Osteoblast (primary cell): Measurements from ENCODE around the gene RET. TPM values are rescaled to one million over a fixed set of nuclear protein-coding genes. Genes with fewer than 3 reads are reported as not detected.

ENCODE experiments used
- DNase-seq: peaks from one replicate; pipeline ENCODE4 v3.0.0; 2011; ENCODE audit warnings: low spot score, mixed read lengths; ENCODE audit not compliant: insufficient read length; ENCODE audit errors: missing footprints
- H2AFZ ChIP-seq: 2 replicates; pipeline ENCODE4 v1.6.0; 2011; ENCODE audit warnings: mild to moderate bottlenecking, low read length
- H3K27ac ChIP-seq: 2 replicates; pipeline ENCODE4 v1.5.1; 2011; ENCODE audit warnings: mild to moderate bottlenecking, low read depth, low read length, moderate library complexity
- H3K27me3 ChIP-seq: 2 replicates; pipeline ENCODE4 v1.6.0; 2012; ENCODE audit warnings: mild to moderate bottlenecking, control low read depth, inconsistent platforms, low read length, moderate library complexity; ENCODE audit not compliant: insufficient read depth
- H3K36me3 ChIP-seq: 2 replicates; pipeline ENCODE4 v1.5.1; 2011; ENCODE audit warnings: mild to moderate bottlenecking, low read length, control low read depth, moderate library complexity; ENCODE audit not compliant: insufficient read depth
- H3K4me1 ChIP-seq: 2 replicates; pipeline ENCODE4 v1.5.1; 2011; ENCODE audit warnings: mild to moderate bottlenecking, low read length, control low read depth, moderate library complexity; ENCODE audit not compliant: insufficient read depth
- H3K4me2 ChIP-seq: 2 replicates; pipeline ENCODE4 v1.6.0; 2011; ENCODE audit warnings: mild to moderate bottlenecking, low read length; ENCODE audit not compliant: insufficient read depth
- H3K4me3 ChIP-seq: fragments of 200-600 bp; sonication (generic); 3 replicates; pipeline ENCODE4 v1.5.1; 2012; ENCODE audit warnings: mild to moderate bottlenecking, low read length, inconsistent platforms; ENCODE audit not compliant: insufficient read depth
- H3K79me2 ChIP-seq: 2 replicates; pipeline ENCODE4 v1.6.0; 2012; ENCODE audit warnings: mild to moderate bottlenecking, low read length, control low read depth, inconsistent platforms; ENCODE audit not compliant: insufficient read depth
- H3K9me3 ChIP-seq: 2 replicates; pipeline ENCODE4 v1.5.1; 2011; ENCODE audit warnings: low read depth, low read length, control low read depth
- H4K20me1 ChIP-seq: 2 replicates; pipeline ENCODE4 v1.6.0; 2012; ENCODE audit warnings: mild to moderate bottlenecking, low read length, control low read depth; ENCODE audit not compliant: insufficient read depth
- total RNA-seq: library from RNA; depleted of rRNA; stranded (reverse); fragments of >200 nt; gene quantifications from 2 replicates; pipeline ENCODE4 v1.2.3, GENCODE V29; 2012
- TF ChIP-seq, protein P1 (sequence below): IDR thresholded peaks from 2 replicates; pipeline ENCODE4 v1.5.1; 2011; ENCODE audit warnings: mild to moderate bottlenecking, low read depth, low read length, moderate library complexity; ENCODE audit errors: extremely low read depth

The RET gene
- total RNA-seq, 1 donor = under 0.01 TPM

DNA sequence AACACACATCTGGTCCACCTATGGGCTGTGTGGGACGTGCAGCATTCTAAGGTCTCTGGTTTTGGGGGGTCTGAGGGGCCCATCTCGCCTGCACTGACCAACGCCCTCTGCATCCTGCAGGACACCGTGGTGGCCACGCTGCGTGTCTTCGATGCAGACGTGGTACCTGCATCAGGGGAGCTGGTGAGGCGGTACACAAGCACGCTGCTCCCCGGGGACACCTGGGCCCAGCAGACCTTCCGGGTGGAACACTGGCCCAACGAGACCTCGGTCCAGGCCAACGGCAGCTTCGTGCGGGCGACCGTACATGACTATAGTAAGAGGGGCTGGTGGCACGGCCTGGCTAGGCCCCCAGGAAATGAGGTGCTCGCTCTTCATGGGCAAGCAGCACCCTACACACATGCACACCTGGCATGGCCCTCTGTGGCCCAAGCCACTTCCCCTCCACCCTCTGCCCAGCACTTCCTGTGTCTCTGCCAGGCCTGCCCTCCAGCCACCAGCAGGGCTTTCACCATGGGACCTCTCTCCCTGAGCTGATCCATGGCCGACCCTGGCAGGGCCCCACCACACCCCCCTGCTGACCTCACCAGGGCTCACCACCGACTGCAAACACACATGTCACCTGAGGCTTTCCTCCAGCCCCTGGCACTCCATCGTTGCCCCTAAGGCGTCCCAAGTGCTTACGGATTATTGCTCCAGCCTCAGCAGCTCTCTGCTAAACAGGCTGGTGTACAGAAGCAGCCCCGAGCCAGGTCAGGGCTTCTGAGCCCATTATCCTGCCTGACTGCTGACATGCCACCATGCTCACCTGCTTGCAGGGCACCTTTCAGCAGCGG lies 29.6 kb downstream of the RET start:
- no peak overlapping the region for H3K4me3 ChIP-seq
- no peaks in the 10 kb centered on the region for H3K9me3 ChIP-seq
- peaks cover 12% of the 10 kb centered on the region for H3K27me3 ChIP-seq
- peaks cover 5% of the 10 kb centered on the region for H3K4me1 ChIP-seq
- no peaks in the 10 kb centered on the region for H3K36me3 ChIP-seq
- no peak for DNase-seq
- H4K20me1 ChIP-seq = no peaks in the 10 kb centered on the region
- no peak overlapping the region for H3K4me2 ChIP-seq
- H2AFZ ChIP-seq = no peak overlapping the region
- TF ChIP-seq, protein P1, sequence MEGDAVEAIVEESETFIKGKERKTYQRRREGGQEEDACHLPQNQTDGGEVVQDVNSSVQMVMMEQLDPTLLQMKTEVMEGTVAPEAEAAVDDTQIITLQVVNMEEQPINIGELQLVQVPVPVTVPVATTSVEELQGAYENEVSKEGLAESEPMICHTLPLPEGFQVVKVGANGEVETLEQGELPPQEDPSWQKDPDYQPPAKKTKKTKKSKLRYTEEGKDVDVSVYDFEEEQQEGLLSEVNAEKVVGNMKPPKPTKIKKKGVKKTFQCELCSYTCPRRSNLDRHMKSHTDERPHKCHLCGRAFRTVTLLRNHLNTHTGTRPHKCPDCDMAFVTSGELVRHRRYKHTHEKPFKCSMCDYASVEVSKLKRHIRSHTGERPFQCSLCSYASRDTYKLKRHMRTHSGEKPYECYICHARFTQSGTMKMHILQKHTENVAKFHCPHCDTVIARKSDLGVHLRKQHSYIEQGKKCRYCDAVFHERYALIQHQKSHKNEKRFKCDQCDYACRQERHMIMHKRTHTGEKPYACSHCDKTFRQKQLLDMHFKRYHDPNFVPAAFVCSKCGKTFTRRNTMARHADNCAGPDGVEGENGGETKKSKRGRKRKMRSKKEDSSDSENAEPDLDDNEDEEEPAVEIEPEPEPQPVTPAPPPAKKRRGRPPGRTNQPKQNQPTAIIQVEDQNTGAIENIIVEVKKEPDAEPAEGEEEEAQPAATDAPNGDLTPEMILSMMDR = no peak
- H3K27ac ChIP-seq = no peak overlapping the region
- H3K79me2 ChIP-seq = no peaks in the 10 kb centered on the region

DNA sequence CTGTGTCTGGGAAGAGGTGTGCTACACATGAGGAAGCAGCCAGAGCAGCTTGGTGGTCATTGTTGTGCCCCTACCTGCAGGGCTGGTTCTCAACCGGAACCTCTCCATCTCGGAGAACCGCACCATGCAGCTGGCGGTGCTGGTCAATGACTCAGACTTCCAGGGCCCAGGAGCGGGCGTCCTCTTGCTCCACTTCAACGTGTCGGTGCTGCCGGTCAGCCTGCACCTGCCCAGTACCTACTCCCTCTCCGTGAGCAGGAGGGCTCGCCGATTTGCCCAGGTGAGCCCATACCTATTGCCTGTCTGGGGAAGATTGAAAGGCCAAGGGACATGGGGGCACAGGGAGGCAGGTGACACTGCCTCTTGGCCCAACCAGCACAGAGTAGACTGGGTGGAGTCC lies 32.1 kb downstream of the RET start:
- H3K36me3 ChIP-seq = no peaks in the 10 kb centered on the region
- no peaks in the 10 kb centered on the region for H4K20me1 ChIP-seq
- no peak overlapping the region for H2AFZ ChIP-seq
- no peaks in the 10 kb centered on the region for H3K79me2 ChIP-seq
- no peak overlapping the region for H3K27ac ChIP-seq
- H3K9me3 ChIP-seq = no peaks in the 10 kb centered on the region
- DNase-seq = no peak
- H3K4me2 ChIP-seq = no peak overlapping the region
- H3K27me3 ChIP-seq = peaks cover 6% of the 10 kb centered on the region
- TF ChIP-seq, protein P1 = no peak
- H3K4me1 ChIP-seq = peaks cover 5% of the 10 kb centered on the region
- H3K4me3 ChIP-seq = no peak overlapping the region

DNA sequence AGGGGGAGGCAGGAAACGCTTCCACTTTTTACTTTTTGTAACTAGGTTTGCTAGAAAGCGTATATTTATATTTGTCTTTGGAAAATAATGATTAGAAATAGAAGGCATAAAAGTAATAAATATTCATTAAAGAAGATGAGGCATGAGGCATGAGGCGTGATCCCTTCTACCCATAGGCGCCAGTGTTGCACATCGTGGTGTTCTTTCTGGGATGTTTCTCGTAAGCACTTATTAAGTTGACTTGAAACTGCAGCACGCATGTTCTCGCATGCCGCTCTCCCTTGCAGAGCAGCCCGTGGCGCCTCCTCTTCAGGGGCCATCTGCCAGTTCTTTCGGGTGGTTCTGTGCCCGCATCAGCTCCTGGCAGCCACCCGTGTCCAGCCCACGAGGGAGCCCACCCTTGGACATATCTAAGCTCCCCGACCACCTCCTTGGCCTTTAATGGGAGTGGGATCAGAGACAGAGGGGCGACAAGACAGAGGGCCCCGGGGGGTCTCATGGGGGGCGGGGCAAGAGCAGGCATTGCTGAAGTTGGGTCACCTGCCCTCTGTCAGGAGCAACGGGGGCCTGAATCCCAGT lies 32.9 kb downstream of the RET start:
- H3K36me3 ChIP-seq = no peaks in the 10 kb centered on the region
- no peak for DNase-seq
- no peaks in the 10 kb centered on the region for H4K20me1 ChIP-seq
- no peaks in the 10 kb centered on the region for H3K79me2 ChIP-seq
- no peak overlapping the region for H3K4me3 ChIP-seq
- TF ChIP-seq, protein P1 = no peak
- no peaks in the 10 kb centered on the region for H3K9me3 ChIP-seq
- H3K27me3 ChIP-seq = peaks cover under 1% of the 10 kb centered on the region
- H3K27ac ChIP-seq = no peak overlapping the region
- H2AFZ ChIP-seq = no peak overlapping the region
- H3K4me1 ChIP-seq = peaks cover 5% of the 10 kb centered on the region
- H3K4me2 ChIP-seq = no peak overlapping the region

DNA sequence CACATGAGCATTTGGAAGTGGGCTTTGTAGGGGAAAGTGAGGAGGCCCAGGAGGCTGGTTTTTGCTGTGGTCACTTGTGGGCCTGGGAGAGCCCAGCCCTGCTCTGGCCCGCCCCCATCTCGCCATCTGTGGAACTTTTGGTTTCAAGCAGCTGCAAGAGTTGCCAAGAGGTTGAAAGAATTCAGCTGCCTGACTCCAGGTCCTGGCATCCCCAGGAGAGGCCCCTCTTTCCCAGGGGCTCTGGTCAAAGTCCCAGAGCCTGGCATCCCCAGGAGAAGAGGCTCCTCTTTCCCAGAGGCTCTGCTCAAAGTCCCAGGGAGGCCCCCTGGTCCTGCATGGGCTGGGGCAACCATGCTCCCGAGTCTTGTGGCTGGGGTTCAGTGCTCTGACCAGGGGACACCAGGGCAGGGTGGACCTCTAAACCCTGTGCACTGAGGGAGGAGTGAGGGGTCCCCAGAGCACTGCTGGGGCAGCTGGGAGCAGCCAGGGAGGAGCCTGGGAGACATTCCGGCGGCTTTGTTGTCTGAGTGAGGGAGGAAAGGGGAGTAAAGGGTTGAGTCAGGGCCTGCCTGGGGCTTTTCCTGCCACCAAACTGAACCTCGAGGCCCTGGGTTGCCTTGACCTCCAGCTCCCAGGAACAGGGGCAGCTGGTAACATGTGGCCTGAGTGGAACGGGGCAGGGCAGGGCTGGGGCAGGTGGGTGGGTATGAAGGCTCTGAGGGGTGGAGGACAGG lies 33.6 kb downstream of the RET start:
- peak; percentile 95 for DNase-seq
- no peaks in the 10 kb centered on the region for H3K4me1 ChIP-seq
- H3K9me3 ChIP-seq = no peaks in the 10 kb centered on the region
- no peak overlapping the region for H3K27ac ChIP-seq
- TF ChIP-seq, protein P1 = no peak
- no peaks in the 10 kb centered on the region for H3K27me3 ChIP-seq
- H4K20me1 ChIP-seq = no peaks in the 10 kb centered on the region
- H3K79me2 ChIP-seq = no peaks in the 10 kb centered on the region
- no peaks in the 10 kb centered on the region for H3K36me3 ChIP-seq
- H3K4me2 ChIP-seq = no peak overlapping the region
- no peak overlapping the region for H3K4me3 ChIP-seq
- H2AFZ ChIP-seq = peak overlapping the region; percentile 56
